Astrocyte (in vitro differentiated cells and primary cell): Measurements from ENCODE around the gene PELI2.

Experiments used
- CTCF ChIP-seq: IDR thresholded peaks from 2 replicates; pipeline ENCODE4 v1.5.1; 2011; ENCODE audit warnings: low read depth, mild to moderate bottlenecking, inconsistent platforms, low read length, moderate library complexity; ENCODE audit not compliant: insufficient read depth
- EZH2 ChIP-seq: IDR thresholded peaks from 2 replicates; pipeline ENCODE4 v1.6.1; 2012; ENCODE audit warnings: mild to moderate bottlenecking, low read length, inconsistent platforms; ENCODE audit not compliant: insufficient read depth

- no peak for TF ChIP-seq EZH2
- TF ChIP-seq CTCF = no peak
Observed at GRCh38 chr14:56289155-56289554, 170.9 kb downstream of the PELI2 start.
